GM18867 (cell line): ENCODE data around the gene HLA-DPB1.
"Not testable (repeated sequence)": the region's sequence is repeated elsewhere in the genome, so short reads cannot be mapped to it uniquely, and the experiment has no call there.

Experiments
- ATAC-seq: cut with Tn5 transposase; IDR thresholded peaks from one replicate; pipeline ENCODE4 v1.9.1; 2021; ENCODE audit warnings: mild to moderate bottlenecking, moderate library complexity; ENCODE audit not compliant: unreplicated experiment

HLA-DPB1 gene

GRCh38 chr6:33101121-33101737 lies 25.4 kb downstream of the HLA-DPB1 start:
- ATAC-seq = not testable (repeated sequence)

- no peak for ATAC-seq
These were observed 28.0 kb downstream of the HLA-DPB1 start for GRCh38 chr6:33103776-33104175.

GRCh38 chr6:33104887-33105286 lies 29.1 kb downstream of the HLA-DPB1 start:
- ATAC-seq = no peak

GRCh38 chr6:33105386-33105785 lies 29.6 kb downstream of the HLA-DPB1 start:
- ATAC-seq = no peak

DNA sequence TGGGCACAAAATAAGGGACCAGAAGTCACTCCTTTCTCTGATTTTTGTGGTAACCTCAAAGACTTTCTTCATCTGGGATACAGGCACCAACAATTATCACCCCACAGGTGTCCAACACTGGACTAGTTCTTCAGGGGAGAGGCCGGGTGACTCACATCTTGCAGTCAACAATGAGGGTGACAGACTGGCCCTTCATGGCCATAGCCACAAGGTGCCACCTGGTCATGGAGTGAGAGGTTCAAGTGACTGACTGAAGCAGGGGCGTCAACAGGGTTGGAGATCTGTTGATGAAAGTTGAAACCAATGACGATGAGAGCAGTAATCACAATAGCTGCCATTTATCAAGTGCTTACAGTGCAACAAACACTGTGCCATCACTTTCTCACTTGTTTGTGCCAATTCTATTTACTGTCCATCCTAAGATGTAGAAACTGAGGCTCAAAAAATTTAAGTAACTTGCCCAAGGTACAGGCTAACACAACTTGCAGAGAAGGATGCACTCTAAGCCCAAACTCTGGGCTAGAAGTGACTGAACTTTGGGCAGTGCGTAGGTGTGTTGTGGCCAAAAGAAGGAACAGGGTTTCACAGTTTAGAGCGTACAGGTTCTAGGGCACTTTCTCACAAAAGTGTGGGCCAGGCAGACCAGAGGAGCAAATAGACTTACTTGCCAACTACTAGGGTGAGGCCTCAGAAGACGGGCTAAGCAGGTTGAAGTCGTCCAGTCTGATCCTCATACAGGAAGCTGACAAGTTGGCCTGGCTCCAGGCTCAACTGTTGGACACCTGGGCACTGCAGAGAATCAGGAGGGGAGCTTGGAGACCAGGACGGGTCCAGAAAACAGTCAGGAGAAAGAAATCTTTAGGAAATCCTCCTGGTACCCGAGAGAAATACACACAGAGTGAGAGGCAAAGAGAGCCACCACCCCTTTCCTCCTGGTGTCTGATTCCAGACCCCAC lies 30.4 kb downstream of the HLA-DPB1 start:
- no peak for ATAC-seq

DNA sequence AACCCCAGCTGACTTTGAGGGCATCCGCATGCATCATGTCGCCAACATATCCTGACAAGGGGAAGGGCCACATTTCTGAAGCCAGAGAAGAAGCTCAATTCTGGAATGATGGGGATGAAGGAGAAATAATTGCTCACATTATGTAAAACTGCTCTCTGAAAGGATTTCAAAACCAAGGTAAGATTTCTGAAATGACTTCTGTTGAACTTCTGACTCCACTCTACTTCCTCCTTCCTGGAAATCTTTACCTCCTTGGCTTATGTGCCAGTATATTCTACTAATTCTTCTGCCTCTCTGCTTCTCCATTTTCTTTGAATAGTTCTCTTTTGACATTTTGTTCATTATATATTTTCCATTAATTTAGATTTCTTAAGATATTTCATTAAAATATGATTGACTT lies 31.9 kb downstream of the HLA-DPB1 start:
- ATAC-seq = no peak

DNA sequence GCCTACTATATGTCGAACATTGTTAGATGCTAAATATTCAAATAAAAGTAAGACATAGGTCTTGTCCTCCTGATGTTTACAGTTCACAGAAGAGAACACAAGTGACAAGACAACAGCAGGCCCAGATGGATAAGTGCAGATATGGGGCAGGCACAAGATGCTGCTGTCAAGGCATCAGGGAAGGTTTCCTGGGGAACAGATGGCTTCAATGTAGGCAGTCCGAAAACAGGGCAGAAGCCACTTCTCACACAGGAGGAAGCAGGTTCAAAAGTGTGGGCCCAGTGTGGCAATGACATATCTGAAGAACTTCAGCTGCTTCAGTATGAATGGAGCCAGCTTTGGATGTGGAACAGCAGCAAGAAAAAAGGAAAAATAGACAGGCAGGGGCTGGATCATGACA lies 32.5 kb downstream of the HLA-DPB1 start:
- no peak for ATAC-seq

DNA sequence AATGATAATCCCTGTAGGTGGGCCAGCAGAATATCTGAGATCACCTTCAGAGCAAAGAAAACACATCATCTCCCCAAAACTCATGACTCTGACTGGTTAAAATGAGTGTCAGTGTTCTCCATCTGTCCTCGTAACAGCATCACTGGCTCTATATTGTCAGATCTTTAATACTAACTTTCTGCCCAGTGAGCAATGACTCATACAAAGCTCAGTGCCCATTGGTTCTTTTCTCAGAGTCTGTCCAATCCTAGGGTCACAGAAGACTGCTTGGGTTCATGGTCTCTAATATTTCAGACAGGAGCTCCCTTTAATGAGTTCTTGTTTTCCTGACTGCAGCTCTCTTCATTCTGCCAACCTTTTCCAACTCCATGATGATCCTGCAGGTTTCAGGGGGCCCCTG lies 36.4 kb downstream of the HLA-DPB1 start:
- ATAC-seq = peak; percentile 87

DNA sequence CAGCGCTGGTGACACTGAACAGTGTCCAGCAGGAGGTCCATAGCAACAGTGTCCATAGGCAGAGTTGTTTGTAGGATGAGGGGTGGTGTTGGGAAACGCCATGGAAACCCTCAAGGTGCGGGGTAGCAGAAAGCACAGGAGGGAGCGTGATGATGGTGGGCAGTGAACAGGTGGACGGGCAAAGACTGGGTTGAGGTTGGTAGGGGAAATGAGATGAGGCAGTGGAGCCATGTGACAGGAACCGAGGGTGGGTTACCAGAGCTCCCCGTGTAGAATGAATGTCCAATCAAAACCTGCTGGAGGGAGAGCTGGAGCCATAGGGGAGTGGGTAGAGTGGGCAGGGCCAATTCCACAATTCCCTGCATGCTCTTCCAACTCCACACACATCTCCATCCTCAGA lies 38.0 kb downstream of the HLA-DPB1 start:
- ATAC-seq = no peak

GRCh38 chr6:33114406-33114805 lies 38.6 kb downstream of the HLA-DPB1 start:
- no peak for ATAC-seq

DNA sequence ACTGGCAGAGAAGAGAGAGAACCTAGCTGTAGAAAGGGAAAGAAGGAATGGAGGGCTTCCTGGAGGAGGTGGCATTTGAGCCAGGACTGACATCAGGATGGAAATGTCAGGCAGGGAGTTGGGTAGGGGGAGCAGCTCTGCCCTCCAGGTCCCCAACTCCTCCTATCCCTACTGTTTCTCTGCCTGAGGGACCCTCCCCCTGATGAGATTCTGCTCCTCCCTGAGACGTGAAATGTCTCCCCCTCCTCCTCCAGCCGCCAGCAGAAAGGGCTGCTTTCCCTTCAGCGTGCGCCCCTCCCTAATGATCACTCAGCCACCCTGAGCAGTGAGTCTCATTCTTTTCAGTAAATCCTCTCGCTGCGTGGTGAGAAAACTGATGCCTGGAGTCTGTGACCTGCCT lies 40.6 kb downstream of the HLA-DPB1 start:
- no peak for ATAC-seq

DNA sequence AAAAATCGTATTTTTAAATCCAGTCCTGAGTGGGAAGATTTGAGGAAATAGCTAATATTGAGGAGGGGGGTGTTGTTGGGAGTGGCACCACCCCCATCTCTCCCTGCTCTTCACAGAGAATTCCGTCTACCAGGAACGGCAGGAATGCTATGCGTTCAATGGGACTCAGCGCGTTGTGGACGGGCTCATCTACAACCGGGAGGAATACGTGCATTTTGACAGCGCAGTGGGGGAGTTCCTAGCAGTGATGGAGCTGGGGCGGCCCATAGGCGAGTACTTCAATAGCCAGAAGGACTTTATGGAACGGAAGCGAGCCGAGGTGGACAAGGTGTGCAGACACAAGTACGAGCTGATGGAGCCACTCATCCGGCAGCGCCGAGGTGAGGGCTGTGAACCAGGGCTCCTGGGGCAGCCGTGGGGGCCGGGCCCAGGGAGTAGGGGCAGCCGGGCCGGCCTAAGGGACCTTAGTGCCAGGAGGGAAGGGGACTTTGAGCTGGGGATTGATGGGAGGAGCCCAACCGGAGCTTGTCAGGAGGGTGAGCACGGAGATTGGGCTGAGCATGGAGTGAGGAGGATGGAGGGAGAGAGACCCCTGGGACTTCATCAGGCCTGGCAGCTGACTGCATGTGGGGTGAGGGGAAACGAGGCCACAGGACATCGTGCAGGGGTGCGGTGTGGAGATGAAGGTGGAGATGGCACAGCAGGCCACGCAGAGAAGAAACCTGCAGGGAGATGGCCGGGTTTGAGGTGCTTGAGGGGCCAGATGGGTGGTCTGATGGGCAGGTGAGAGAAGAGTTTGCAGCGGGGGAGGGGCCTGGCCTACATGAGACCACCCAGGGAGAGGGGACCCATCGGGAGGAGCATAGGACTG lies 41.3 kb downstream of the HLA-DPB1 start:
- ATAC-seq = no peak

- ATAC-seq = no peak
These were observed 42.1 kb downstream of the HLA-DPB1 start for GRCh38 chr6:33117811-33118277.

DNA sequence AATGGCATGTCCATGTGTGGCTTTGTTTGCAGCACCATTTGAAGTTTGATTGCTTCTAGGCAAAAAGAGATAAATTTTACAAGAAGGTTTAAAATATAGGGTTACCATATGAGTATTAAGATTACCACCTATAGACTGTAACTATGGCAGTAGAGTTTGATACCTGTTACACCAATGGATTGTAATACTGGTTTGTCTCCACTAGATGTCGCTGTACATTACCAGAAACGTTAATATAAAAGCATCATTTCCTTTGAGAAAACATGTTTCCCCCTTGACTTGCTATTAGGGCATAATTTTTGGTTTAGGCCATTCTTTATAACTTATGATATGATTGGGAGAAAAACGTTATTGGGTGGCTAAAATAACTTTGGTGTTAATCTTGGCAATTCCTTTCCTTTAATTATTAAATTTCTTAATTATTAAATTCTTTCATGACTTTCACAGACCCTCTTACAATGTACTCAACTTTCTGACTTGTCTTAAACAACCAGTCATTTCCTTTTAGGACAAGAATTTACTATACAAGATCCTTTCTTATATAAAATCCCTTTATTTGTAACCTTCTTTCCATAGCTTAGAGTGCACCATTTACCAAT lies 42.8 kb downstream of the HLA-DPB1 start:
- ATAC-seq = no peak

DNA sequence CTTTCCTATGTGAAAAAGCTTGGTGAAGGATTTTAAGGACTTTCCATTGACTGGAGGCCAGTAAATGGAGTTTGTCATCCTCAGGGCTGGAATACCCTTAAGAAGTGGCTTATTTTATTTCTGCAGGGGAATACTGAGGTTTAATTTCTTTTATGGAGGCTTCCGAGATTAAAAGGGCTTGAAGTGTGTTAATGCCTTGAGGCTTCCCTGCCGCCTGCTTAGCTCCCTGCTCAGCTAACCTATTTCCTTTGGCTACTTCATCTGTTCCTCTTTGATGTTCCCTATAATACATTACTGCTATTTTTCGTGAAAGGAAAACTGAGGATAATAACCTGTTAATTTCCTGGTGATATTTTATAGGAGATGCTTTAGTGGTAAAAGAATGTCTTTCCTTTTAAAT lies 44.2 kb downstream of the HLA-DPB1 start:
- no peak for ATAC-seq

- no peak for ATAC-seq
These were observed 47.4 kb downstream of the HLA-DPB1 start for GRCh38 chr6:33123181-33123580.

DNA sequence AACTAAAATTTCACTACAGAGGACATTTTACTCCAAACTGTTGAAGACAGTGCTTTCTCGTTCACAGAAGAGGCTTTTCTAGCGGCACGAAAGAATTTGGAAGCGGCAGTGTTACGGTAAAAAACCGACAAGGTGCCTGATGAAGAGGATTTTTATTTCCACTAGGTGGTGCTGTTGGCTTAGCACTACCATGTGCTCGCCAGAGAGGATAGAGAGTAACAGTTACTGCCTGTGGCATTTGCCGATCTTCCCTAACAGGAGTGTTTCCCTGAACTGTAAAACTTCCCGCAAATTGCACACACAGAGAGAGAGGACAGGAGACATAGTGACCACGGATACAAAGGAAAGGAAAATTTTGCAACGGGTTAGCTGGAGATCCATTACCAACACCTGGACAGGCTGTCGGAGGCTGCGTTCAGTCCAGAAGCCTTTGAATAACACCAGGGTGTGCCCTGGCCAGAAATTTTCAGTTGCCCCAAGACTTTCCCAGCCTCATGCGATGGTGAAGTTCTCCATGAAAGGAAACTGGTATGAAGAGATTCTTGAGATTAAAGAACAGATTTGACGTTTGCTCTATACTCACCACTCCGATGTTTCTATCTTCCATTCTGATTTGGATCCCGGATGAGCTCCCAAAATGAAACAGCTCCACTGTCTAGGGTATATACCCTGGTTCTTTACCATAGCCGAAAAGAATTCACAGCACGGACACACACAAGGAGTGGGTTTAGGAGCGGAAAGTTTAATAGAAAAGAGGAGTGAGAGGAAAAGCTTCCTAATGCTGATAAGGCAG lies 48.1 kb downstream of the HLA-DPB1 start:
- no peak for ATAC-seq

- ATAC-seq = no peak
These were observed 48.7 kb downstream of the HLA-DPB1 start for GRCh38 chr6:33124525-33124901.

DNA sequence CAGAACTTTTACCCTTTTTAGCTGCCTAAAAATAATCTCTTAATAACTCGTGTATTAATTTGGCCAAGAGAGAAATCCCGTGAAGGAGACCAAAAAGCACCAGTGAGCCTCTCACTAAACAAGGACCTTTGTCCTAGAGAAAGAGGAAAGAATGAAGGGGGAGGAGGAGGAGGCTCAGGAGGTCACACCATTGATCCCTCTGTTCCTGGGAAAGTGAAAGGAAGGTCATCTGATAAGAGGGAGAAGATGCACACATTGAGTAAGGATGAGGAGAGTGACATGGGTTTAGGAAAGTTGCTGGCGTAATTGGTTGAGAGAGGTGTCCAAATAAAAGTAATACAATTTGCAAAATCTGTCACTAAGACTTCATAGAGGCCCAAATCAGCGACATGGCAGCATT lies 49.2 kb downstream of the HLA-DPB1 start:
- no peak for ATAC-seq

GRCh38 chr6:33126101-33126714 lies 50.4 kb downstream of the HLA-DPB1 start:
- ATAC-seq = no peak
